H1 (cell line): ENCODE data around the gene CAPZB. TPM values are rescaled to one million over a fixed set of nuclear protein-coding genes. Genes with fewer than 3 reads are reported as not detected.
A peak's percentile ranks its signal among the peaks of the same experiment; 100 is the strongest.

ENCODE experiments used
- CTCF ChIA-PET: fragments of 300-600 bp; sonication (Branson Sonifier 250); formaldehyde crosslinking; loops from one replicate; lab custom pipeline; 2021; ENCODE audit not compliant: partially characterized antibody; lab: Charles Lee
- POLR2A ChIA-PET: fragments of 300-600 bp; sonication (Branson Sonifier 250); formaldehyde crosslinking; loops from one replicate; lab custom pipeline; 2021; ENCODE audit warnings: inconsistent platforms; ENCODE audit not compliant: partially characterized antibody; lab: Charles Lee
- DNase-seq, 2 experiments: peaks; one replicate each; pipeline versions ENCODE4 v3.0.0 to v3.0.0-alpha.2; 2010 to 2022; ENCODE audit warnings: low spot score in 2 of 2, low read depth in 1 of 2, mixed read lengths in 1 of 2
- FAIRE-seq: peaks from 2 replicates; lab custom pipeline; 2011; peaks lifted over from hg19 to GRCh38; lab: Jason Lieb, UNC
- H2AFZ ChIP-seq: 2 replicates; pipeline ENCODE4 v1.8.1; 2012; ENCODE audit warnings: low read length, inconsistent platforms
- H2AK5ac ChIP-seq: 2 replicates; pipeline ENCODE4 v1.6.1; 2013; ENCODE audit warnings: low read depth, low read length
- H2BK120ac ChIP-seq: replicated peaks from 2 replicates; pipeline ENCODE3; 2013; ENCODE audit warnings: low read depth, low read length, inconsistent platforms
- H2BK12ac ChIP-seq: 2 replicates; pipeline ENCODE4 v1.6.1; 2013; ENCODE audit warnings: low read depth, low read length
- H2BK15ac ChIP-seq: 2 replicates; pipeline ENCODE4 v1.6.1; 2013; ENCODE audit warnings: low read length
- H2BK20ac ChIP-seq: 2 replicates; pipeline ENCODE4 v1.6.1; 2013; ENCODE audit warnings: low read length
- H2BK5ac ChIP-seq: 2 replicates; pipeline ENCODE4 v1.6.1; 2013; ENCODE audit warnings: low read depth, low read length
- H3K14ac ChIP-seq: 2 replicates; pipeline ENCODE4 v1.6.1; 2013; ENCODE audit warnings: inconsistent platforms; ENCODE audit not compliant: insufficient read length
- H3K18ac ChIP-seq: 2 replicates; pipeline ENCODE4 v1.6.1; 2013; ENCODE audit warnings: low read length; ENCODE audit errors: extremely low read depth
- H3K23ac ChIP-seq: 2 replicates; pipeline ENCODE4 v1.6.1; 2013; ENCODE audit warnings: inconsistent platforms; ENCODE audit not compliant: insufficient read length
- H3K23me2 ChIP-seq: 2 replicates; pipeline ENCODE4 v1.6.1; 2013; ENCODE audit warnings: low read depth, low read length
- H3K27ac ChIP-seq: 2 replicates; pipeline ENCODE4 v1.6.1; 2011; ENCODE audit warnings: low read depth, low read length, inconsistent platforms
- H3K27me3 ChIP-seq, 4 experiments: replicated peaks in 1 of 4; 1 replicate in 1 of 4; 2 replicates in 3 of 4; pipeline versions ENCODE4 v1.6.1 to v1.8.1; 2011 to 2013; ENCODE audit warnings: low read length in 3 of 4, mild to moderate bottlenecking in 3 of 4, inconsistent platforms in 2 of 4, mixed read lengths in 2 of 4, moderate library complexity in 1 of 4; ENCODE audit not compliant: control insufficient read depth in 3 of 4, insufficient read depth in 3 of 4; ENCODE audit errors: extremely low read depth in 1 of 4
- H3K36me3 ChIP-seq, 4 experiments: 2 replicates each; pipeline versions ENCODE4 v1.6.1 to v1.8.1; 2011 to 2013; ENCODE audit warnings: mild to moderate bottlenecking in 4 of 4, low read length in 3 of 4, moderate library complexity in 2 of 4, control low read depth in 1 of 4, inconsistent platforms in 1 of 4; ENCODE audit not compliant: insufficient read depth in 4 of 4, control insufficient read depth in 2 of 4
- H3K4ac ChIP-seq: replicated peaks from 2 replicates; pipeline ENCODE3; 2013; ENCODE audit warnings: low read length, low read depth, mixed read lengths, inconsistent platforms; ENCODE audit not compliant: insufficient read length
- H3K4me1 ChIP-seq, 4 experiments: replicated peaks in 1 of 4; 1 replicate in 1 of 4; 2 replicates in 3 of 4; pipeline versions ENCODE4 v1.6.1 to v1.8.1; 2011 to 2013; ENCODE audit warnings: low read length in 3 of 4, inconsistent platforms in 2 of 4, mixed read lengths in 1 of 4; ENCODE audit not compliant: insufficient read depth in 4 of 4, control insufficient read depth in 3 of 4
- H3K4me2 ChIP-seq, 2 experiments: 2 replicates each; pipeline versions ENCODE4 v1.6.1 to v1.8.1; 2011 to 2013; ENCODE audit warnings: low read depth in 2 of 2, low read length in 2 of 2, control low read depth in 1 of 2, inconsistent platforms in 1 of 2, mild to moderate bottlenecking in 1 of 2; ENCODE audit not compliant: insufficient read depth in 1 of 2
- H3K4me3 ChIP-seq, 4 experiments: fragments of 200-600, 300-600 bp in 1 of 4; sonication (generic), shearing (Covaris generic), sonication (Bioruptor Twin) in 1 of 4; 2 replicates each; pipeline versions ENCODE4 v1.5.1 to v1.8.1; 2011 to 2016; ENCODE audit warnings: low read length in 4 of 4, low read depth in 3 of 4, control low read depth in 2 of 4, inconsistent platforms in 2 of 4, mild to moderate bottlenecking in 2 of 4, mixed read lengths in 1 of 4, moderate library complexity in 1 of 4; ENCODE audit not compliant: insufficient read depth in 2 of 4; ENCODE audit errors: extremely low read depth in 1 of 4
- H3K56ac ChIP-seq: replicated peaks from 2 replicates; pipeline ENCODE3; 2013; ENCODE audit warnings: low read depth, mild to moderate bottlenecking, mixed read lengths, low read length, inconsistent platforms; ENCODE audit not compliant: insufficient read length
- H3K79me1 ChIP-seq: 2 replicates; pipeline ENCODE4 v1.6.1; 2013; ENCODE audit warnings: low read depth, low read length, control low read depth
- H3K79me2 ChIP-seq, 2 experiments: 2 replicates each; pipeline versions ENCODE4 v1.6.1 to v1.8.1; 2012 to 2013; ENCODE audit warnings: low read length in 2 of 2, mild to moderate bottlenecking in 2 of 2, inconsistent platforms in 1 of 2; ENCODE audit not compliant: insufficient read depth in 2 of 2, control insufficient read depth in 1 of 2
- H3K9ac ChIP-seq, 4 experiments: replicated peaks in 1 of 4; 1 replicate in 1 of 4; 2 replicates in 3 of 4; pipeline versions ENCODE4 v1.6.1 to v1.8.1; 2011 to 2013; ENCODE audit warnings: low read depth in 3 of 4, low read length in 3 of 4, control low read depth in 2 of 4, mild to moderate bottlenecking in 2 of 4, moderate library complexity in 2 of 4, inconsistent platforms in 1 of 4; ENCODE audit errors: extremely low read depth in 1 of 4
- H3K9me3 ChIP-seq, 2 experiments: 2 replicates each; pipeline versions ENCODE4 v1.6.1 to v1.8.1; 2012 to 2013; ENCODE audit warnings: mild to moderate bottlenecking in 2 of 2, moderate library complexity in 2 of 2, control low read depth in 1 of 2, inconsistent platforms in 1 of 2, low read depth in 1 of 2, low read length in 1 of 2, mixed read lengths in 1 of 2; ENCODE audit not compliant: insufficient read depth in 2 of 2
- H4K20me1 ChIP-seq, 2 experiments: replicated peaks in 1 of 2; 2 replicates each; pipeline versions ENCODE3 to v1.8.1; 2011 to 2013; ENCODE audit warnings: inconsistent platforms in 2 of 2, low read length in 2 of 2, mild to moderate bottlenecking in 1 of 2; ENCODE audit not compliant: insufficient read depth in 2 of 2, control insufficient read depth in 1 of 2
- H4K5ac ChIP-seq: 2 replicates; pipeline ENCODE4 v1.6.1; 2013; ENCODE audit warnings: low read length, low read depth, mixed read lengths, inconsistent platforms; ENCODE audit not compliant: insufficient read length
- H4K8ac ChIP-seq: 2 replicates; pipeline ENCODE4 v1.8.0; 2013; ENCODE audit warnings: mild to moderate bottlenecking, moderate library complexity, low read length, inconsistent platforms; ENCODE audit not compliant: insufficient read depth; ENCODE audit errors: extremely low read depth
- H4K91ac ChIP-seq: replicated peaks from 2 replicates; pipeline ENCODE3; 2013; ENCODE audit warnings: low read length, mixed read lengths, inconsistent platforms; ENCODE audit not compliant: insufficient read length
- CBX8 ChIP-seq: fragments of 300-800, 300-1000 bp; sonication (generic); IDR thresholded peaks from 2 replicates; pipeline ENCODE4 v1.7.1; 2016; ENCODE audit warnings: low read depth, low read length, borderline replicate concordance
- RNF2 ChIP-seq: fragments of 200-900, 300-1000 bp; sonication (generic); IDR thresholded peaks from 2 replicates; pipeline ENCODE4 v1.7.1; 2016; ENCODE audit warnings: borderline replicate concordance, low read depth, mild to moderate bottlenecking, antibody characterized with exemption, low read length; ENCODE audit not compliant: poor library complexity, severe bottlenecking; ENCODE audit errors: missing control alignments
- WGBS, 2 experiments: shearing (Covaris generic) in 1 of 2; methylation state at CpG; one replicate each; pipeline versions ENCODE4 v1.1.6 to v1.1.7; 2013 to 2015; ENCODE audit warnings: low lambda C conversion rate in 2 of 2, mixed read lengths in 2 of 2, inconsistent platforms in 1 of 2, low coverage in 1 of 2, missing lambda C conversion rate in 1 of 2; ENCODE audit not compliant: insufficient replicate concordance in 2 of 2, insufficient coverage in 1 of 2, insufficient read length in 1 of 2; ENCODE audit errors: extremely low coverage in 1 of 2, missing lambda C conversion rate in 1 of 2; 5-methylcytosine and 5-hydroxymethylcytosine counted together
- polyA plus RNA-seq, 7 experiments: library from polyadenylated mRNA; depleted of rRNA in 3 of 7; stranded (reverse) in 5 of 7; unstranded in 2 of 7; fragments of >200 nt in 5 of 7; fragments of 200-250 nt in 2 of 7; gene quantifications; 1 replicate in 5 of 7; 2 replicates in 1 of 7; 4 replicates in 1 of 7; pipeline versions ENCODE4 v1.2.1 to v1.2.3, GENCODE V29; 2011 to 2013; ENCODE audit warnings: missing spikeins in 2 of 7, mixed read lengths in 2 of 7
- total RNA-seq: library from RNA; stranded (reverse); fragmentation: NEBNext Ultra II Directional; extraction: Animal tissue kit (Norgen Biotek cat#: 25700); gene quantifications from 2 replicates; pipeline ENCODE4 v1.2.1, GENCODE V29; 2021

CAPZB gene
- total and polyA plus RNA-seq, 2 of the 8 experiments (the other 6 are each of a cell fraction or from before 2014, with no cell fraction given), result 162 to 371 TPM

DNA sequence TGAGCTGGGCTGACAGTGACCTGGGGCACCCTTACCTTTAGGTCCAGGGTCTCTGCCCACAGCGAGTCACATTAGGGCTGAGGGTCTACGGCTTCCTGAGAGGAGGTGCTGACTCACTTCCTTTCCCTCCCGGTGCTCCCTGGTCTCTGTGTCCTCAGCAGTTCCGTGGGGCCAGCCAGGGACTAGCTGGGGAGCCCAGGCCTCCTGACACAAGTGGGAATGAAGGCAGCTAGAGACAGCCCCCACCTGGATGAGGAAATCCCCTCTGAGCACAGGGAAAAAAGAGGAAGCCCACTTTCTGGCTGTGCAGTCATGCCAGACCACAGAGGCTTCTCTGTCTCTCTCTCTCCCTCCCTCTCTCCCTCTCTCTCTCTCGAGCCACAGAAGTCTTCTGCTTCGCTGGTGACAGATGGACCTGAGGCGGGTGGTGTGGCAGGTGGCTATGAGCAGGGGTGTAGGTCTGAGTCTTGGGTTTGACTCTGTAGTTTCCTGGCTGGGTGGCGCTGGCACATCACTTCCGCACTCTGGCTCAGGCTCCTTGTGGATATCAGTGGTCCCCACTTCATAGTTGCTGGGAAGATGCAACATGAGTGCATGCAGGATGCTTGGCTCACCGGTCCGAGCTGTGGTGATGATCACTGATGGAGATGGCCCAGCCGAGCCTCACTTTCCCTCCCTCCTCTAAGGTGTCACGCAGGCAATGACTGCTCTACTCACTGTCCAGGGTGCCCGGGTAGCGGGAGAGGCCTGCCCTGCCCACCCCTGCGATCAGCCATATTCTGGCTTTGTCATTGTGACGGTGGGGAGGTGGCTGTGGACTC lies 169.8 kb downstream of the CAPZB start:
- DNase-seq, result no peak
- no peak overlapping the region for H3K9ac ChIP-seq

More for the DNA sequence above, 169.8 kb downstream of the CAPZB start:
- no peak for FAIRE-seq
- no peak overlapping the region; the same call in 1 of the 2 replicates for H4K8ac ChIP-seq
- H2AK5ac ChIP-seq, result no peak overlapping the region
- 88% methylated on average over 17 of the region's 17 CpGs; no CpG with 5 or more reads in 1 of the 2 experiments for WGBS, 2 experiments
- no peak overlapping the region for H4K91ac ChIP-seq
- H3K23me2 ChIP-seq, result peaks cover 10% of the 10 kb centered on the region; the same call in 1 of the 2 replicates
- no peak overlapping the region for H2AFZ ChIP-seq
- peaks cover 0 to 4% (median 1%) of the 10 kb centered on the region in 4 experiments; a peak in 1 of 7 replicates for H3K27me3 ChIP-seq
- no peak overlapping the region for H3K4ac ChIP-seq
- no peak overlapping the region for H3K4me3 ChIP-seq
- H2BK5ac ChIP-seq, result no peak overlapping the region
- no peaks in the 10 kb centered on the region for H3K79me1 ChIP-seq
- H3K36me3 ChIP-seq, result peaks cover 0 to 6% (median 0%) of the 10 kb centered on the region in 4 experiments; a peak in 3 of 8 replicates
- no peak overlapping the region for H2BK15ac ChIP-seq
- no peak overlapping the region for H4K5ac ChIP-seq
- H3K18ac ChIP-seq, result no peak overlapping the region
- H2BK12ac ChIP-seq, result 0 out of 2 replicates have a peak overlapping the region, but pooled peaks have one; percentile 27
- H3K79me2 ChIP-seq, result peaks cover 0 to 2% of the 10 kb centered on the region in 2 experiments; a peak in 1 of 4 replicates
- ChIA-PET CTCF (interaction anchor here (0.6 to 2.2 kb wide), 4 partner anchors 10 to 332 kb away, joined by 3 to 9 read pairs (median 4); no protein-coding TSS in a partner anchor), POLR2A (interaction anchor here (0.6 to 16.9 kb wide), 3 partner anchors 15 to 172 kb away, joined by 4 to 143 read pairs (median 25); partner anchors contain the start of genes EMC1 and MRTO4)
- peaks cover 0 to 17% (median 11%) of the 10 kb centered on the region in 4 experiments; a peak in 6 of 7 replicates for H3K4me1 ChIP-seq
- H2BK20ac ChIP-seq, result no peak overlapping the region
- no peak overlapping the region for H2BK120ac ChIP-seq
- no peaks in the 10 kb centered on the region for H3K9me3 ChIP-seq
- H3K27ac ChIP-seq, result no peak overlapping the region
- TF ChIP-seq RNF2 (no peak), CBX8 (no peak)
- no peak overlapping the region for H3K56ac ChIP-seq
- no peak overlapping the region for H3K23ac ChIP-seq
- H4K20me1 ChIP-seq, result peaks cover 3 to 19% of the 10 kb centered on the region in 2 experiments
- no peak overlapping the region for H3K14ac ChIP-seq
- no peak overlapping the region for H3K4me2 ChIP-seq
